HG03460 (cell line): ENCODE data around the gene CCDC179.
A peak's percentile ranks its signal among the peaks of the same experiment; 100 is the strongest.

Experiments used
- ATAC-seq: cut with Tn5 transposase; IDR thresholded peaks from one replicate; pipeline ENCODE4 v1.9.1; 2021; ENCODE audit not compliant: unreplicated experiment

The CCDC179 gene

DNA sequence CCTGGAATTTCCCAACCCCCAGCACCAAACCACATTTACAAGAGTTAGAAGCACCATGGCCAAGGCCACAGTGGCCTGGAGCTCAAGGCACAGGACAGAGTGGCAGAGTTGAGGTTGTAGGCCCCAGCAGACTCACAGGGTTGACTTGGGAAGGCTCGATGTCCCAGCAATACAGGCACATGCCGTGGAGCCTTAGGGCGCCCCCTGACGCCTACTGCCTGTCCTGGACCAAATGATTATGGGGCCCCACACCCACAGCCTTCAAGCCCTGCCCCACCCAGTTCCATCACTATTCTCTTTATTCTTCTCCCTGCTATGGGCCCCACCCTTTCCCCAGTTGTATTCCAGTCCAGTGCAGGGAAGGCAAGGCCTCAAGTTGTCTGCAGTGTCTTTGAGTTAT is at the start of gene CCDC179:
Gene CCDC179, minus strand, starts transcription at position 234 of the 400 bp plus-strand sequence. Its CDS starts 53 bp downstream, at position 181.
- ATAC-seq: no peak

DNA sequence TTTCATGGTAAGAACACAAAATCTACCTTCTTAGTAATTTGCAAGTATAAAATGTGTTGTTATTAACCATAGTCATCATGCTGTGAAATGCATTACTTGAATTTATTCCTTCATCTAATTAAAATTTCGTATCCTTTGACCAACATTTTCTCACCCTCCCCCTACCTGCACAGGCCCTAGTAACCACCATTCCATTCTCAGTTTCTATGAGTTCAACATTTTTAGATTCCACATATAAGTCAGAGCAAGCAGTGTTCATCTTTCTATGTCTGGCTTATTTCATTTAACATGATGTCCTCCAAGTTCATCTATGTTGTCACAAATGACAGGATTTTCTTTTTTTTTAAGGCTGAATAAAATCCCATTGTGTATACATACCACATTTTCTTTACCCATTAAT is 43.5 kb upstream of the CCDC179 start:
- ATAC-seq: no peak

DNA sequence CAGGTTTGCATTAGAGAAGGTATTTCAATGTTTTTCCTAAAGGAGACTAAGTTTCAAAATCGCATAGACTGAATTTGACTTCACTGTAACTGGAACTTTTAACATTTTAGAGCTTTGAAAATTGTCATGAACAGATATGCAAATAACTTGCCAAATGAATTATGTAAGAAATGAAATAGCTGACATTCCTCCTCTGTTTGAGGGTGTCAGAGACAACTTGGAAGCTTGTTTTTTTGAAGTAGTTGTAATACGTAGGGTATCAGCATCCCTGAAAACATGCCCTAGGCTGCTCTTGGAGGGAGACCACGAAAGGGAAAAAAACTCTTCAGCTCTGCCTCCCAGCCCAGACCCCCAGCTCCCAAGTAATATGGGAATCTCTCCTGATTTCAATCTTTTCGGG is 41.3 kb upstream of the CCDC179 start:
- no peak for ATAC-seq

- no peak for ATAC-seq
Measured at GRCh38 chr11:22900764-22901486, 40.7 kb upstream of the CCDC179 start.

GRCh38 chr11:22898036-22898435 is 37.8 kb upstream of the CCDC179 start:
- no peak for ATAC-seq

GRCh38 chr11:22890227-22890626 is 30.0 kb upstream of the CCDC179 start:
- ATAC-seq: no peak

DNA sequence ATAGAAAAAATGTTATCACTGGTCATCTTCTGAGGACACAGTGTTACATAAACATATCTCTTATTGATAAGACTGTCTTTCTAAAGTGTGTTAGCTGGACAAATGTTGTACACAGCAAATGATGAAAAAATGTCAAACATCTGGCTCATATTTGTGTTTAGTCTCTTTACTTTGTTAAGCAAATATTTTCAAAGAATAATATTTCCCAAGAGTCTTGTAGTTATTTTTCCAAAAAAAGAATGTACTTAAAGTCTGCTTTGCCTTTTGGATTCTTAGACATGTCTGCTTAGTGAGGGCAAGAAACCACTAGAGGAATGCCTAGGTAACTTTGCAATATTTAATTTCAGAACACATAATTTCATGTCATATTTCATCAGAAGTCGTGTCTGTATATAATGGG is 23.9 kb upstream of the CCDC179 start:
- no peak for ATAC-seq

DNA sequence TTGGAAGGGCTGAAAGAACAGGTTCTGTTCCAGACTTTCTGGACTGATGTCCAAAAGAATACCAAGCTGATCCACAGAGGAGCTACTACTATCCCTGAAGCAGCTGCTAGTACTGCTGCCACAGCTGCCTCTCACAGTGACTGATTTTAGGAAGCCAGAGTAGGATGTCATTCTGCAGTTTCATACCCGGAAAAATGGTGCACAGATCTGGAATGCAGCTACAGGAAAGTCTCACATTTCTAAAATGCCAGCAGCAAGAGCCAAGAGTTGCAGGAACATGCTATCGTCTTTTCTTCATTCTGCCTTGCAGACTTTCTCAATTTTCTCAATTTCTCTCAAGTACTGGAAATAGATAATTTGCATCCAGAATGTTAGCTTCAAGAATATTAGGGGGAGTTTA is 19.4 kb upstream of the CCDC179 start:
- ATAC-seq: no peak

- ATAC-seq: no peak
Measured at GRCh38 chr11:22878604-22879003, 18.3 kb upstream of the CCDC179 start.

DNA sequence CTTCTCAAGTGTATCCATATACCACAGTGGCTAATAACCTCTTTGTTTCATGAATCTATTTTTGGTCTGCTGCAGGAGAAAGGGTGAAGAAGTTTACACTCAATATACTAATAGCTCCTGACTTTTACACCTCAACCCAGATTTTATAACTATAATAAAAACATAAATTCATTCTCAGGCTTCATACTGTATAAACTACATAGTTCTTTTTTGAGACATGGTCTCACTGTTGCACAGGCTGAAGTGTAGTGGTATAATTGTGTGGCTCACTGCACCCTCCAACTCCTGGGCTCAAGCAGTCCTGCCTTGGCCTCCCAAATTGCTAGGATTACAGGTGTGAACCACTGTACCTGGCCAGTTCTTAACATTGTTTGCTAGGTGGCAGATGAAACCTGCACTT is 17.8 kb upstream of the CCDC179 start:
- no peak for ATAC-seq

DNA sequence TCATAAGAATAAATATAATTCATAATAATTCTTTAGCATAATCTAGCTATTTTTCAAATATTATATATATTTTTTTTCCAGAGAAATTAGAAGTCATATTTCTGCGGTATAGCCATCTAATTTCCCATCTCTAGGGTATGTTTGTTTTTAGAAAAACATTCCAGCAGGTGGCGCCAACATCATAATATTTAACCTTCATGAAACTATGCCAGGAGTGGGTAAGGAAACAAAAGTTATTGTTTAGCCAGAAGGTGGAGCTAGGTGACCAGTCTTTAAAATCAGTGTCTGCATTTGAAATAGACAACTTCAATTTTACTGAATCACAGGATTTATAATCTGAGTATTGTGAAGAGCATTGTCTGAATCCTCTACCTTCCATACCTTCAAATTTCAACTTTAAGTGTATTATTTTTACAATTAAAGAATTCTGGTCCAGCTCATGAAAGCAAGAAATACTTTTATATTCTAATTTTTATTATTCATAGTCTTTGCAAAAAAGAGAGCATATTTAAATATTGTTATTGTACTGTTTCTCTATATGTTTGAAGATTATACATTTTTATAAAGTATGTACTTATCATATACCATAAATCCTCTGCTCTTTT is 15.7 kb upstream of the CCDC179 start:
- ATAC-seq: peak; percentile 99

DNA sequence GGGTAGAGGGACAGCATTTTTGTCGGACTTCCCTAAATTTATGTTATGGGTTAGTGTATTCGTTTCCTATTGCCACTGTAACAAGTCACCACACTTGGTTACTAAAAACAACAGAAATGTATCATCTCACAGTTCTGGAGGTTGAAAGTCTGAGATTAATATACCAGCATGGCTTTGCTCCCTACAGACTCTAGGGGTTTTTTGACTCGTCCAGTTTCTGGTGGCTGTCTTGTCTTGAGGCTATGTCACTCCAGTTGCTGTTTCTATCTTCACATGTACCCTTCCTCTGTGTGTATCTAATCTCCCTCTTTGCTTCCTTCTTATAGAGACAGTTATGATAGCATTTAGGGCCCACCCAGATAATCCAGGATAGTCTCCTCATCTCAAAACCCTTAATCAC is 9.1 kb upstream of the CCDC179 start:
- ATAC-seq: no peak

DNA sequence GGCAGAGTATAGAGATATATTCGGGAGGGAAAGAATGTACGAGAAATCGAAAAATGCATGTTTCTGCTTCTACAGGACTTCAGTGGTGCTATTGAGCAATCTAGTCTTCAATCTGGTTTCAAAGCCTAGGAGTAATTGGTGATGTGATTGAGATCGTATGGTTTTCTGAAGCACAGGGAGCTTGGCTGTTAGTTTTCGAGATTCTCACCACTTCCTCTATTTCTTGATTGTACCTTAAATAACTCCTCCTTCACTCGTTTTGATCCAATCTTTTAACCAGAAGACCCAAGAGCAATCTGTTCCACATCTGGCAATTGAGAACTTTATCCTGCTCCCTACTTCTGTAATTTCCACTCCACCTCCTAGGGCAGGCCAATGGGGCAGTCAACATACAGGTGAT is 518 bp downstream of the CCDC179 start:
- no peak for ATAC-seq

DNA sequence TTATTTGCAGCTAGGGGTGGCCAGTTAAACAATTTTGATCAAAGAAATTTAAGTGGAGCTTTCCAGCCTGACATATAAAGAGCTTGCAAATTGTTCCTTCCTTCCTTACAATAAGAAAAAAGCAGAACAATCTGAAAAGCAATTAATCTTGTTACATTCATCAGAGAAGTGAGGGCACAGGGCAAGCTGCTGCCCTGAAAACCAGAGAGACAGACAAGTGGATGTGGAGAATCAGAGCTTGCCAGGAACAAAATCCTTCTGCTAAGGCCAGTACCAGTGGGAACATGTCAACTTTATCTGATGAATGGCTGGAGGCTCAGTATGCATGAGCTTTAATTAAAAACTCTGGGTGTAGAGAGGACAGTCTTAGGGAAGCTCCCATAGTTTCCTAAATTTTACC is 8.8 kb downstream of the CCDC179 start:
- no peak for ATAC-seq

GRCh38 chr11:22846726-22847125 is 13.5 kb downstream of the CCDC179 start:
- ATAC-seq: no peak

- ATAC-seq: no peak
Measured at GRCh38 chr11:22832315-22833015, 27.8 kb downstream of the CCDC179 start.

DNA sequence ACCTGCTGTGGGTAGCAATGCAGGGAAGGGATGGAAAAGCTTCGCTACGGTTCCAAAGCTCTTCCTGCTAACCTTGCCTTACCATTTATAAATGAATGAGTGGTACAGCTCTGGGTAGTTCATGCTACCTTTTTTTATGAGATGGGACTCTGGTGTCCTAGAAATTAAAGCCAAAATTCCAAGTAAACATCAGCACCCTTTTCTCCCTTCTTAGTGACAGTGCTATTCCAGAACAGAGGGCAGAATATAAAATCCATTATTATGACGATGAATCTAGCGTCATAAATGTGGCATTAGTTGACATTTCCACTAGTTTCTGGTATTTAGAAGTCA is 30.2 kb downstream of the CCDC179 start:
- ATAC-seq: no peak

GRCh38 chr11:22829231-22830081 is 30.8 kb downstream of the CCDC179 start, which contains the start of gene SVIP:
SVIP (minus strand) TSS chr11:22829801; CDS start chr11:22829748, 53 bp downstream.
- peak; percentile 92 for ATAC-seq

DNA sequence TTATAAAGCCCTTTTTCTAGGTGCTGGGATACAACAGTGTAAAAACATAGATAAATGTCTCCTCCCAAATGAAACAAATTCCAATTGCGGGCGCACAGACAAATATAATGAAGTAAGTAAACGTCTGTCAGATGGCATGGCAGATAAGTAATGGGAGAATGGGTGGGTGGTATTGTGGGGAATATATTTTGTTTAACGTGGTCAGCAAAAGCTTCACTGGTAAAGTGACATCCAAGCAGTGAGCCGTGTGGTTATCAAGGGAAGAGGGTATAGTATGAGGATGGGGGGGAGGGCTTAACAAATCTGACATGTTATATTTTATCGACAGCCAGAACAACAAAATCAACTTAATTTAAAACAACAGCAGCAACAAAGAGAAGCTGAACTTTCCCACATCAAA is 31.9 kb downstream of the CCDC179 start:
- ATAC-seq: no peak

- no peak for ATAC-seq
Measured at GRCh38 chr11:22822203-22822602, 38.1 kb downstream of the CCDC179 start.

- no peak for ATAC-seq
Measured at GRCh38 chr11:22809893-22810292, 50.4 kb downstream of the CCDC179 start.
